K562 (cell line): ENCODE results near the gene CSNK1G3. TPM values are rescaled to one million over a fixed set of nuclear protein-coding genes. Genes with fewer than 3 reads are reported as not detected.

ENCODE experiments used
- ATAC-seq: fragments of 200-7000 bp; cut with Tn5 transposase; 3 replicates; pipeline ENCODE4 v1.9.1; 2020; ENCODE audit warnings: moderate library complexity
- BruUV-seq: library from RNA; stranded (reverse); fragments of 400-500 nt; replicated peaks from 2 replicates; lab custom pipeline; 2021; lab: Mats Ljungman, UMichigan
- CTCF ChIA-PET: fragments of 300-600 bp; formaldehyde crosslinking; extraction: SDS; loops from one replicate; lab custom pipeline; 2021; ENCODE audit warnings: low intra/inter-chr PET ratio; lab: Yijun Ruan, JAX
- POLR2A ChIA-PET: fragments of 300-600, 350-650 bp; sonication (Branson Sonifier 250); formaldehyde crosslinking; extraction: SDS; loops from one replicate; lab custom pipeline; 2021; ENCODE audit warnings: antibody characterized with exemption, inconsistent platforms; lab: Yijun Ruan, JAX
- DNase-seq, 4 experiments: peaks; one replicate each; pipeline versions ENCODE4 v3.0.0 to v3.0.0-alpha.2; 2011 to 2018; ENCODE audit warnings: low spot score in 3 of 4, mixed read lengths in 3 of 4; ENCODE audit errors: extremely low read depth in 1 of 4
- FAIRE-seq: peaks from 2 replicates; lab custom pipeline; 2011; peaks lifted over from hg19 to GRCh38; lab: Jason Lieb, UNC
- H2AFZ ChIP-seq: 2 replicates; pipeline ENCODE4 v1.6.0; 2011; ENCODE audit warnings: low read depth, low read length, control low read depth, inconsistent platforms
- H3K27ac ChIP-seq: fragments of 200-600 bp; 3 replicates; pipeline ENCODE4 v1.8.0; 2011; ENCODE audit warnings: low read depth, mild to moderate bottlenecking, control low read depth, inconsistent platforms, low read length, moderate library complexity, mixed read lengths; ENCODE audit errors: extremely low read depth
- H3K27me3 ChIP-seq, 2 experiments: fragments of 300-600 bp in 1 of 2; 2 replicates in 1 of 2; 3 replicates in 1 of 2; pipeline versions ENCODE4 v1.6.0 to v1.8.0; 2011; ENCODE audit warnings: inconsistent platforms in 2 of 2, low read length in 2 of 2, mild to moderate bottlenecking in 1 of 2, mixed read lengths in 1 of 2, moderate library complexity in 1 of 2; ENCODE audit not compliant: control insufficient read depth in 2 of 2, insufficient read depth in 2 of 2
- H3K36me3 ChIP-seq: fragments of 300-600 bp; 3 replicates; pipeline ENCODE4 v1.8.0; 2011; ENCODE audit warnings: mild to moderate bottlenecking, low read length, inconsistent platforms; ENCODE audit not compliant: control insufficient read depth, insufficient read depth
- H3K4me1 ChIP-seq, 2 experiments: fragments of 200-600 bp in 1 of 2; replicated peaks in 1 of 2; 2 replicates in 1 of 2; 3 replicates in 1 of 2; pipeline versions ENCODE4 v1.5.1 to v1.8.0; 2011; ENCODE audit warnings: inconsistent platforms in 2 of 2, low read length in 2 of 2, mild to moderate bottlenecking in 1 of 2, mixed read lengths in 1 of 2, moderate library complexity in 1 of 2; ENCODE audit not compliant: control insufficient read depth in 2 of 2, insufficient read depth in 2 of 2
- H3K4me2 ChIP-seq: 2 replicates; pipeline ENCODE4 v1.6.1; 2011; ENCODE audit warnings: low read length, control low read depth, inconsistent platforms, mixed read lengths; ENCODE audit not compliant: insufficient read depth
- H3K4me3 ChIP-seq: fragments of 200-600 bp; sonication (generic), shearing (Covaris generic); 2 replicates; pipeline ENCODE4 v1.5.1; 2016; ENCODE audit warnings: control low read depth, inconsistent platforms
- H3K79me2 ChIP-seq: fragments of 200-600 bp; 3 replicates; pipeline ENCODE4 v1.8.0; 2011; ENCODE audit warnings: low read length, inconsistent platforms; ENCODE audit not compliant: control insufficient read depth, insufficient read depth
- H3K9ac ChIP-seq, 2 experiments: 2 replicates each; pipeline versions ENCODE4 v1.6.0 to v1.6.1; 2011; ENCODE audit warnings: low read depth in 2 of 2, low read length in 2 of 2, control low read depth in 1 of 2, inconsistent platforms in 1 of 2, mild to moderate bottlenecking in 1 of 2, mixed read lengths in 1 of 2; ENCODE audit not compliant: insufficient read depth in 1 of 2
- H3K9me1 ChIP-seq: one replicate; pipeline ENCODE4 v1.6.0; 2011; ENCODE audit warnings: inconsistent platforms, mild to moderate bottlenecking, low read length, moderate library complexity; ENCODE audit not compliant: control insufficient read depth, insufficient read depth
- H3K9me3 ChIP-seq: replicated peaks from 2 replicates; pipeline ENCODE4 v1.5.1; 2011; ENCODE audit warnings: low read depth, low read length, inconsistent platforms; ENCODE audit not compliant: control insufficient read depth, insufficient read depth
- H4K20me1 ChIP-seq: replicated peaks from 2 replicates; pipeline ENCODE4 v1.6.1; 2011; ENCODE audit warnings: low read length, inconsistent platforms, mixed read lengths; ENCODE audit not compliant: control insufficient read depth, insufficient read depth
- CTCF ChIP-seq, 3 experiments: IDR thresholded peaks in 2 of 3; conservative IDR thresholded peaks in 1 of 3; 2 replicates each; pipeline ENCODE4 v1.5.1; 2011 to 2012; ENCODE audit warnings: low read length in 3 of 3, mild to moderate bottlenecking in 3 of 3, control low read depth in 2 of 3, improper control_type of control experiment in 1 of 3, inconsistent platforms in 1 of 3, low read depth in 1 of 3, mixed read lengths in 1 of 3, moderate library complexity in 1 of 3; ENCODE audit not compliant: insufficient read depth in 2 of 3
- DEAF1 ChIP-seq: fragments of 450-650 bp; formaldehyde crosslinking; IDR thresholded peaks from 2 replicates; pipeline ENCODE4 v1.4.0; 2020; ENCODE audit warnings: mild to moderate bottlenecking, moderate library complexity
- FOXJ3 ChIP-seq: sonication (generic); formaldehyde crosslinking; IDR thresholded peaks from 2 replicates; pipeline ENCODE4 v1.4.0; 2020; ENCODE audit warnings: mild to moderate bottlenecking, missing genetic modification reagents
- KLF16 ChIP-seq: IDR thresholded peaks from 2 replicates; pipeline ENCODE4 v1.6.1; 2016; ENCODE audit warnings: antibody characterized with exemption
- RAD21 ChIP-seq, 2 experiments: fragments of 250-450 bp in 1 of 2; fragments of 450-650 bp in 1 of 2; sonication (Bioruptor Pico) in 1 of 2; formaldehyde crosslinking in 1 of 2; IDR thresholded peaks in 1 of 2; conservative IDR thresholded peaks in 1 of 2; 2 replicates each; pipeline versions ENCODE4 v1.4.0 to v1.8.0; 2020 to 2022; ENCODE audit warnings: mild to moderate bottlenecking in 2 of 2, moderate library complexity in 1 of 2
- SMC3 ChIP-seq: conservative IDR thresholded peaks from 2 replicates; pipeline ENCODE4 v1.6.1; 2011; ENCODE audit warnings: low read depth, low read length, improper control_type of control experiment; ENCODE audit not compliant: insufficient read depth
- TCF15 ChIP-seq: fragments of 250-450 bp; sonication (Bioruptor Pico); IDR thresholded peaks from 2 replicates; pipeline ENCODE4 v1.8.0; 2022; ENCODE audit warnings: moderate library complexity, mild to moderate bottlenecking, inconsistent platforms
- ZNF764 ChIP-seq: fragments of 250-450 bp; sonication (Bioruptor Pico); IDR thresholded peaks from 2 replicates; pipeline ENCODE4 v1.4.0; 2020; ENCODE audit warnings: low read depth, mild to moderate bottlenecking, moderate library complexity
- WGBS: fragments of 100-300 bp; shearing (Covaris generic); methylation state at CpG from one replicate; pipeline ENCODE4 v1.1.6; 2016; ENCODE audit warnings: low coverage, mixed read lengths; ENCODE audit not compliant: insufficient coverage; ENCODE audit errors: missing lambda C conversion rate; 5-methylcytosine and 5-hydroxymethylcytosine counted together
- in situ Hi-C: fragments of 300-500 bp; cut with MboI; formaldehyde crosslinking; loops from 4 replicates; pipeline ENCODE4 v1.15.0; 2018; ENCODE audit warnings: inconsistent platforms, mixed read lengths
- intact Hi-C: fragments of 100-400 bp; cut with micrococcal nuclease; formaldehyde crosslinking; loops from 2 replicates; pipeline ENCODE4 v1.14.2; 2022
- polyA plus RNA-seq, 8 experiments: library from polyadenylated mRNA; depleted of rRNA in 4 of 8; stranded (reverse) in 5 of 8; unstranded in 3 of 8; fragments of >200 nt; fragmentation: Nextera tagmentation in 2 of 8; fragmentation: Illumina TruSeq in 1 of 8; extraction: Ambion mirVana in 2 of 8; extraction: Trizol in 1 of 8; gene quantifications; 2 replicates each; pipeline versions ENCODE4 v1.2.1 to v1.2.3, GENCODE V29; 2011 to 2014; ENCODE audit warnings: inconsistent platforms in 1 of 8, missing spikeins in 1 of 8
- total RNA-seq, 7 experiments: library from RNA; depleted of rRNA in 6 of 7; stranded (reverse); fragments of >200 nt in 6 of 7; fragmentation: Illumina TruSeq in 2 of 7; extraction: Trizol in 2 of 7; gene quantifications; 2 replicates each; pipeline versions ENCODE4 v1.2.1 to v1.2.3, GENCODE V29; 2011 to 2021; ENCODE audit warnings: low replicate concordance in 1 of 7

CSNK1G3 gene
- total and polyA plus RNA-seq, 9 of the 15 experiments (the other 6 are each of a cell fraction or from before 2014, with no cell fraction given), result 8.3 to 27.6 (median 16.5) TPM

GRCh38 chr5:123610665-123611405, 98.9 kb downstream of the CSNK1G3 start:
- DNase-seq (peak; percentile 30 to 59 (median 42)), ATAC-seq (peak; percentile 71), FAIRE-seq (peak; percentile 84)
- Histone ChIP-seq H3K27me3 (no peaks in the 10 kb centered on the region), H3K36me3 (peaks cover 11% of the 10 kb centered on the region; the same call in 1 of the 3 replicates), H2AFZ (no peak overlapping the region), H3K27ac (no peak overlapping the region), H3K79me2 (no peaks in the 10 kb centered on the region), H4K20me1 (no peaks in the 10 kb centered on the region), H3K9me1 (no peaks in the 10 kb centered on the region), H3K9ac (no peak overlapping the region), H3K4me3 (no peak overlapping the region), H3K4me1 (no peaks in the 10 kb centered on the region), H3K9me3 (no peaks in the 10 kb centered on the region), H3K4me2 (no peak overlapping the region)
- POLR2A ChIA-PET, result no interaction called here
- intact Hi-C loops (loop anchor here (5.0 to 10.0 kb wide), 5 partner anchors 186 to 1109 kb away; partner anchors contain the start of genes CEP120 and PPIC), in situ Hi-C loops (loop anchor here (25.0 kb wide), 1 partner anchor 1099 kb away; no protein-coding TSS in a partner anchor)
- CTCF ChIA-PET, result interaction anchor here (1.2 to 2.3 kb wide), 3 partner anchors 188 to 1110 kb away, joined by 3 to 7 read pairs (median 3); partner anchors contain the start of gene CEP120
- 32% methylated on average over 5 of the region's 5 CpGs for WGBS
- BruUV-seq, result no TSS peak
- TF ChIP-seq KLF16, result 0 out of 2 replicates have a peak, but pooled peaks have one; percentile 18
- peak; percentile 80 for TF ChIP-seq DEAF1 (CRISPR knock-in tag)
- 0 out of 2 replicates have a peak, but pooled peaks have one; percentile 15 for TF ChIP-seq ZNF764 (CRISPR knock-in tag)
- peak; percentile 91 to 95 for TF ChIP-seq RAD21 (CRISPR knock-in tag; conservative IDR thresholded peaks at IDR 0.05 in 1 of 2, IDR thresholded peaks at IDR 0.05 in 1 of 2)
- no peak for TF ChIP-seq FOXJ3 (CRISPR knock-in tag)
- TF ChIP-seq CTCF (IDR thresholded peaks at IDR 0.05 in 2 of 3, conservative IDR thresholded peaks at IDR 0.05 in 1 of 3; ENCODE audit: insufficient read depth in 2 of 3, low read depth in 1 of 3, low read length in 3 of 3), result peak; percentile 51 to 92 (median 63); a peak in 5 of 6 replicates
- no peak for TF ChIP-seq TCF15 (CRISPR knock-in tag)
- TF ChIP-seq SMC3, result peak; percentile 53
